A673 (cell line): ENCODE data around the gene GLT6D1. TPM values are rescaled to one million over a fixed set of nuclear protein-coding genes. Genes with fewer than 3 reads are reported as not detected.
A peak's percentile ranks its signal among the peaks of the same experiment; 100 is the strongest.
"Not testable (repeated sequence)": the region's sequence is repeated elsewhere in the genome, so short reads cannot be mapped to it uniquely, and the experiment has no call there.

Source experiments
- BruUV-seq: library from RNA; stranded (reverse); fragments of 400-500 nt; replicated peaks from 2 replicates; lab custom pipeline; 2021; lab: Mats Ljungman, UMichigan
- CTCF ChIA-PET: fragments of 300-600 bp; sonication (Branson Sonifier 250); formaldehyde crosslinking; loops from one replicate; lab custom pipeline; 2022; ENCODE audit warnings: antibody characterized with exemption; lab: Charles Lee
- POLR2A ChIA-PET: fragments of 300-600 bp; sonication (Branson Sonifier 250); formaldehyde crosslinking; loops from one replicate; lab custom pipeline; 2022; ENCODE audit warnings: antibody characterized with exemption; ENCODE audit not compliant: low non-redundant PET; lab: Charles Lee
- DNase-seq: peaks from one replicate; pipeline ENCODE4 v3.0.0-alpha.2; 2015; ENCODE audit warnings: low spot score
- H3K27ac ChIP-seq: fragments of 200-600 bp; sonication (generic); 2 replicates; pipeline ENCODE4 v1.5.1; 2016; ENCODE audit warnings: mixed run types, low read depth, mild to moderate bottlenecking, mixed read lengths, antibody characterized with exemption, low read length; ENCODE audit not compliant: poor library complexity, severe bottlenecking
- H3K27me3 ChIP-seq: fragments of 200-600 bp; sonication (generic); replicated peaks from 2 replicates; pipeline ENCODE4 v1.6.1; 2017; ENCODE audit warnings: mixed run types, low read depth, mild to moderate bottlenecking, mixed read lengths, antibody characterized with exemption, low read length; ENCODE audit not compliant: insufficient read depth, poor library complexity
- H3K36me3 ChIP-seq: fragments of 200-600 bp; sonication (generic); 2 replicates; pipeline ENCODE4 v1.6.1; 2016; ENCODE audit warnings: mixed run types, mild to moderate bottlenecking, mixed read lengths, antibody characterized with exemption, low read length; ENCODE audit not compliant: insufficient read depth, poor library complexity, severe bottlenecking
- H3K4me1 ChIP-seq: fragments of 200-600 bp; sonication (generic); 2 replicates; pipeline ENCODE4 v1.6.1; 2017; ENCODE audit warnings: mixed run types, mild to moderate bottlenecking, mixed read lengths, antibody characterized with exemption, low read length; ENCODE audit not compliant: insufficient read depth, poor library complexity, severe bottlenecking
- H3K4me3 ChIP-seq: fragments of 200-600 bp; sonication (generic); 2 replicates; pipeline ENCODE4 v1.5.1; 2016; ENCODE audit warnings: low read depth, mixed run types, mild to moderate bottlenecking, mixed read lengths, low read length; ENCODE audit not compliant: poor library complexity, severe bottlenecking
- H3K9me3 ChIP-seq: fragments of 200-600 bp; sonication (generic); 2 replicates; pipeline ENCODE4 v1.6.1; 2016; ENCODE audit warnings: mixed run types, low read depth, mild to moderate bottlenecking, mixed read lengths, antibody characterized with exemption, low read length; ENCODE audit not compliant: poor library complexity, severe bottlenecking
- EZH2 ChIP-seq: fragments of 200-600 bp; sonication (generic); IDR thresholded peaks from 2 replicates; pipeline ENCODE4 v1.6.1; 2017; ENCODE audit warnings: borderline replicate concordance, low read depth, mild to moderate bottlenecking, mixed read lengths, antibody characterized with exemption, low read length; ENCODE audit not compliant: poor library complexity, severe bottlenecking
- intact Hi-C: fragments of 100-400 bp; cut with micrococcal nuclease; formaldehyde crosslinking; loops from one replicate; pipeline ENCODE4 v1.10.0; 2022; ENCODE audit not compliant: unreplicated experiment
- total RNA-seq: library from RNA; stranded (reverse); gene quantifications from 2 replicates; pipeline ENCODE4 v1.2.3, GENCODE V29; 2021
- TF ChIP-seq, protein P1 (sequence below): fragments of 300-800, 200-600 bp; sonication (generic); conservative IDR thresholded peaks from 2 replicates; pipeline ENCODE4 v1.5.1; 2017; ENCODE audit warnings: low read depth, mild to moderate bottlenecking, antibody characterized with exemption, low read length, moderate library complexity, mixed read lengths

The GLT6D1 gene
- total RNA-seq, 1 experiment from 2014 or later, result not detected

DNA sequence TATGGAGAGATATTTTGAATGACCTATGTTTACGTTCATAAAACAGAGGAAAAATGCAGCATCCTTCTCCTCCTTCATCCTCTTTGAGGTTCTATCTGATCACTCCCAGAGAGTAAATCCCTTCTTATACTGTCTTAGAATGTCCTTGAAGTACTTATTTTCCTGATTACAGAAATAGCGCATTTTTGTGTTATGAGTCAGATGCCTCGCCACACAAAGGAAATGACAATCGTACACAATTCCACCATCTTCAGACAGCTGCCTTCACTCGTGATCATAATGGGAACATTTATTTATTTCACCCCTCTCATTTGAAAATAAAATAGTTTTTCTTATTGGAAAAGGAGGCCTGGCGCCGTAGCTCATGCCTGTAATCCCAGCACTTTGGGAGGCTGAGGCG is 2.4 kb upstream of the GLT6D1 start:
- no peak for TF ChIP-seq EZH2
- TF ChIP-seq, protein P1, sequence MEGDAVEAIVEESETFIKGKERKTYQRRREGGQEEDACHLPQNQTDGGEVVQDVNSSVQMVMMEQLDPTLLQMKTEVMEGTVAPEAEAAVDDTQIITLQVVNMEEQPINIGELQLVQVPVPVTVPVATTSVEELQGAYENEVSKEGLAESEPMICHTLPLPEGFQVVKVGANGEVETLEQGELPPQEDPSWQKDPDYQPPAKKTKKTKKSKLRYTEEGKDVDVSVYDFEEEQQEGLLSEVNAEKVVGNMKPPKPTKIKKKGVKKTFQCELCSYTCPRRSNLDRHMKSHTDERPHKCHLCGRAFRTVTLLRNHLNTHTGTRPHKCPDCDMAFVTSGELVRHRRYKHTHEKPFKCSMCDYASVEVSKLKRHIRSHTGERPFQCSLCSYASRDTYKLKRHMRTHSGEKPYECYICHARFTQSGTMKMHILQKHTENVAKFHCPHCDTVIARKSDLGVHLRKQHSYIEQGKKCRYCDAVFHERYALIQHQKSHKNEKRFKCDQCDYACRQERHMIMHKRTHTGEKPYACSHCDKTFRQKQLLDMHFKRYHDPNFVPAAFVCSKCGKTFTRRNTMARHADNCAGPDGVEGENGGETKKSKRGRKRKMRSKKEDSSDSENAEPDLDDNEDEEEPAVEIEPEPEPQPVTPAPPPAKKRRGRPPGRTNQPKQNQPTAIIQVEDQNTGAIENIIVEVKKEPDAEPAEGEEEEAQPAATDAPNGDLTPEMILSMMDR, result no peak
- DNase-seq, result peak; percentile 22
- H3K9me3 ChIP-seq, result peaks cover 14% of the 10 kb centered on the region
- peaks cover under 1% of the 10 kb centered on the region for H3K27me3 ChIP-seq
- ChIA-PET CTCF (no interaction called here), POLR2A (no interaction called here)
- H3K27ac ChIP-seq, result no peak overlapping the region
- no peaks in the 10 kb centered on the region for H3K4me1 ChIP-seq
- BruUV-seq, result no TSS peak
- no peaks in the 10 kb centered on the region for H3K36me3 ChIP-seq
- intact Hi-C loops, result no loop called here
- H3K4me3 ChIP-seq, result no peak overlapping the region

DNA sequence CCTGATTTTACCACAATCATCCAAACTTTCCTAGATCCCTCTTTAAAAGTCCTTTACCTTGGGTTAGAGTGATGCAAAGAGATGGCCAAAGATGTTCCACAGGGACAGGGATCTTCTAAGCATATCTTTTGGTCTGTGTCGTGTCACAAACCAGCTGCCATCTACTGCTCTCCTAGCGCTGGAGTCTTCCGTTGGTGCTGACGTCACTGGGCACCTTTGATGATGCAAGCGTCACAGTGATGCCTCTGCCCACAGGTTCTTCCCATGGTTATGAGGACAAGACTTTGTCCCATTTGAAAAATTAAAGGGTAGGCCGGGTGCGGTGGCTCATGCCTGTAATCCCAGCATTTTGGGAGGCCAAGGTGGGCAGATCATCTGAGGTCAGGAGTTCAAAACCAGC is 1.7 kb upstream of the GLT6D1 start:
- Histone ChIP-seq H3K27ac (no peak overlapping the region), H3K4me1 (no peaks in the 10 kb centered on the region), H3K36me3 (no peaks in the 10 kb centered on the region), H3K27me3 (peaks cover 8% of the 10 kb centered on the region), H3K4me3 (no peak overlapping the region), H3K9me3 (peaks cover 13% of the 10 kb centered on the region)
- intact Hi-C loops, result no loop called here
- no peak for DNase-seq
- CTCF ChIA-PET, result no interaction called here
- POLR2A ChIA-PET, result no interaction called here
- BruUV-seq, result no TSS peak
- TF ChIP-seq, protein P1, result no peak
- no peak for TF ChIP-seq EZH2

DNA sequence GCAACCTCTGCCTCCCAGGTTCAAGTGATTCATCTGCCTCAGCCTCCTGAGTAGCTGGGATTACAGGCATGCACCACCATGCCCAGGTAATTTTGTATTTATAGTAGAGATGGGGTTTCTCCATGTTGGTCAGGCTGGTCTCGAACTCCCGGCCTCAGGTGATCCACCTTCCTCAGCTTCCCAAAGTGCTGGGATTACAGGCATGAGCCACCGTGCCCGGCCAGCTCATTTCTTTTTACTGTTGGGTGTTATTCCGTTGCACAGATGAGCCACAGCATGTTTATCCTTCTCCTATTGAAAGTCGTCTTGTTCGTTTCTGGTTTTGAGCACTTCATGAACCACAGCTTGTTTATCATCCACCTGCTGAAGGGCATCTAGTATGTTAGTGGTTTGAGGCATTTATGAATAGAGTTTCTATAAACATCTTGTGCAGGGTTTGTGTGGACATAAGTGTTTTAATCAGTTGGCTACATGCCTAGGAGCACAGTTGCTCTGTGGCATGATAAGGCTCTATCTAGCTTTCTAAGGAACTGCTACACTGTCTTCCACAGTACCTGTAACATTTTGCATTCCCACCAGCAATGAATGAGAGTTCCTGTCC is 2.3 kb downstream of the GLT6D1 start:
- H3K36me3 ChIP-seq, H3K27ac ChIP-seq, intact Hi-C loops, DNase-seq, H3K4me1 ChIP-seq, CTCF ChIA-PET, BruUV-seq, H3K9me3 ChIP-seq, H3K4me3 ChIP-seq: not testable (repeated sequence)
- peaks cover 36% of the 10 kb centered on the region for H3K27me3 ChIP-seq
- POLR2A ChIA-PET, result interaction anchor here (0.6 kb wide), 1 partner anchor 16 kb away, joined by 6 read pairs; no protein-coding TSS in a partner anchor

DNA sequence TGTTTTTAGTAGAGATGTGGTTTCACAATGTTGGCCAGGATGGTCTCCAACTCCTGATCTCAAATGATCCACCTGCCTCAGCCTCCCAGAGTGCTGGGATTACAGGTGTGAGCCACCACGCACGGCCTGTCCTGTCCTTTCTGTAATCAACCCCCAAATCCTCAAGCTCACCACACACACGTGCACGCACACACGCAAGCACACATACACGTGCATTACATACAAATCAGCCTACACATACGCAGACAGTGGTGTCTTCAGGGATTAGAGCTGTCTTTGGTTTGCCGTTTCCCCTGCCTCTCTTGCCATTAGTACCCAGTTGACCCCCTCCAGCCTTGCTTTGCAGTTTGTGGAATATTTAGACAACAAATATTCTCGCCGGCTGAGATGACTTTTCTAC is 6.5 kb downstream of the GLT6D1 start:
- ChIA-PET CTCF (no interaction called here), POLR2A (no interaction called here)
- intact Hi-C loops, result no loop called here

More for the DNA sequence above, 6.5 kb downstream of the GLT6D1 start:
- no peak for TF ChIP-seq EZH2
- TF ChIP-seq, protein P1, result no peak
- Histone ChIP-seq H3K4me1 (no peaks in the 10 kb centered on the region), H3K27me3 (peaks cover 62% of the 10 kb centered on the region), H3K4me3 (no peak overlapping the region), H3K27ac (no peak overlapping the region), H3K9me3 (peaks cover 5% of the 10 kb centered on the region), H3K36me3 (no peaks in the 10 kb centered on the region)
- no TSS peak for BruUV-seq
- DNase-seq, result no peak
